GM21723 (cell line): ENCODE results near the gene MRPL41.
"Not testable (repeated sequence)": the region's sequence is repeated elsewhere in the genome, so short reads cannot be mapped to it uniquely, and the experiment has no call there.

Experiments
- ATAC-seq: cut with Tn5 transposase; IDR thresholded peaks from one replicate; pipeline ENCODE4 v1.9.1; 2021; ENCODE audit warnings: mild to moderate bottlenecking, moderate library complexity; ENCODE audit not compliant: unreplicated experiment

Gene MRPL41

DNA sequence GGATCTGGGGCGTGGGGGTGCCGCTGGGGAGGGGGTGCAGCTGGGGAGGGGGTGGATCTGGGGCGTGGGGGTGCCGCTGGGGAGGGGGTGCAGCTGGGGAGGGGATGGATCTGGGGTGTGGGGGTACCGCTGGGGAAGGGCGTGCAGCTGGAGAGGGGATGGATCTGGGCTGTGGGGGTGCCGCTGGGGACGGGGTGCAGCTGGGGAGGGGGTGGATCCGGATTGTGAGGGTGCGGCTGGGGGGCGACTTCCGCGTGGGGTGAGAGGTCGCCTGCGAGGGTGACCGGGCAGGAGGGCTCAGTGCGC is 768 bp upstream of the MRPL41 start:
- not testable (repeated sequence) for ATAC-seq

DNA sequence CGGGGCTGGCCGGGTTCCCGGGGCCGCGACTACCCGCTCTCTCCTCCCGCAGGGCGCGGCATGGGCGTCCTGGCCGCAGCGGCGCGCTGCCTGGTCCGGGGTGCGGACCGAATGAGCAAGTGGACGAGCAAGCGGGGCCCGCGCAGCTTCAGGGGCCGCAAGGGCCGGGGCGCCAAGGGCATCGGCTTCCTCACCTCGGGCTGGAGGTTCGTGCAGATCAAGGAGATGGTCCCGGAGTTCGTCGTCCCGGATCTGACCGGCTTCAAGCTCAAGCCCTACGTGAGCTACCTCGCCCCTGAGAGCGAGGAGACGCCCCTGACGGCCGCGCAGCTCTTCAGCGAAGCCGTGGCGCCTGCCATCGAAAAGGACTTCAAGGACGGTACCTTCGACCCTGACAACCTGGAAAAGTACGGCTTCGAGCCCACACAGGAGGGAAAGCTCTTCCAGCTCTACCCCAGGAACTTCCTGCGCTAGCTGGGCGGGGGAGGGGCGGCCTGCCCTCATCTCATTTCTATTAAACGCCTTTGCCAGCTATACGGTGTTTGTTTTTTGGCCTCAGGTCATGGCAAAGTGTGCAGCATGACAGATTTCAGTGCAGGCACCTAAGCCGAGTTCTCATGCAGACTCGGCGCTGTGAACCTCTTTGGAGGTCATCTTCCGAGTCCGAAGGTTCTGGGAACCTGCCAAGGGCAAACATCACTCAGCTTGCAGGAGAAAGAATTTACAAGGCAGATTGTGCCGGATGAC is 516 bp downstream of the MRPL41 start:
- peak; percentile 23 for ATAC-seq

DNA sequence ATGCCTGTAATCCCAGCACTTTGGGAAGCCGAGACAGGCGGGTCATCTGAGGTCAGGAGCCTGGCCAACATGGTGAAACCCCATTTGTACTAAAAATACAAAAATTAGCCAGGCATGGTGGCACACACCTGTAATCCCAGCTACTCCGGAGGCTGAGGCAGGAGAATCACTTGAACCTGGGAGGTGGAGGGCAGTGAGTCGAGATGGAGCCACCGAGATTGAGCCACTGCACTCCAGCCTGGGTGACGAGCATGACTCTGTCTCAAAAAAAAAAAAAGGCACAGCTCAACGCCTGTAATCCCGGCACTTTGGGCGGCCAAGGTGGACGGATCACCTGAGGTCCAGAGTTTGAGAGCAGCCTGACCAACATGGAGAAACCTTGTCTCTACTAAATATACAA is 2.0 kb downstream of the MRPL41 start:
- not testable (repeated sequence) for ATAC-seq

DNA sequence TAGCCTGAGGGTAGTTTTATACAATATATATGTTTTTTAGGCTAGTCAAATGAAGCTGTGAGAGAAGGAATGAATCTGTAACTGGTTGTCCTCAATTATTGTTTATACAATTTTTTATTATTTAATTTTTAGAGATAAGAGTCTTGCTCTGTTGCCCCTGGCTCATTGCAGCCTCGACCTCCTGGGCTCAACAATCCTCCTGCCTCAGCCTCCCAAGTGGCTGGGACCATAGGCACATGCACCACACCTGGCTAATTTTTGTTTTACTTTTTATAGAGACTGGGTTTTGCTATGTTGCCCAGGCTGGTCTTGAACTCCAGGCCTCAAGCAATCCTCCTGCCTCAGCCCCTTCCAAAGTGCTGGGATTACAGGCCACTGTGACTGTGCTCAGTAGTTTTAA is 2.7 kb downstream of the MRPL41 start:
- no peak for ATAC-seq

GRCh38 chr9:137555179-137555578 is 3.5 kb downstream of the MRPL41 start:
- no peak for ATAC-seq

GRCh38 chr9:137556069-137556838 is 4.6 kb downstream of the MRPL41 start:
- no peak for ATAC-seq

- no peak for ATAC-seq
These were observed 6.4 kb downstream of the MRPL41 start for GRCh38 chr9:137558127-137558526.

DNA sequence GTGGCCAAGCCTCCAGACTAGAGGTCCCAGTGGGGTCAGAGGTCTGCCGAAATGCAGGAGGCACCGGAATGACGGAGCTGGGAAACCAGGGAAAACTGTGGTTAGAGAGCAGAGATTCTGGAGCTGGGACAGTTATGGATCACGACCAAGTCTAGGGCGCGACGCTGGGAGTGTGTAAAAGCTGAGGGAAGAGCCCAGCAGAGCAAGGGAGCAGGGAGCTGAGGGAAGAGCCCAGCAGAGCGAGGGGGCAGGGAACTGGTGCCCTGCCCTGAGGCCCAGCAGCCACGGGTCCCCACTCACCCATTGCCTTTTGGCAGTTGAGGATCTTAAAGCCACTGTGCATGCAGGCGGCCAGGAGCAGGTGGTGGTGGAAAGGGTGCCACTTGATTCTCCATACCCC is 12.5 kb downstream of the MRPL41 start:
- ATAC-seq, result no peak

- no peak for ATAC-seq
These were observed 13.2 kb downstream of the MRPL41 start for GRCh38 chr9:137564817-137565411.

DNA sequence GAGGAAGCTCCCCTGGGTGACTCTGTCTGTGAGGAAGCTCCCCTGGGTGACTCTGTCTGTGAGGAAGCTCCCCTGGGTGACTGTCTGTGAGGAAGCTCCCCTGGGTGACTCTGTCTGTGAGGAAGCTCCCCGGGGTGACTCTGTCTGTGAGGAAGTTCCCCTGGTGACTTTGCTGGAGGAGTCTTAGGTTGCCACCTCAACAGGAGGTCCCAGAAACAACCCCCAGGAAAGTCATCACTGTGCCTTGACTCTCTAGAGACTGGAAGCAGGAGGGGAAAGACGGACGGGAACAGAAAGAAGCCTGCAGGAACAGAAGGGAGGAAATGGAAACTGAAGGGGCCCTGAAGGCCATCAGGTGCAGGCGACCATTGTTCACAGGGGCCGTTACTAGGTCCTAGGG is 16.8 kb downstream of the MRPL41 start:
- not testable (repeated sequence) for ATAC-seq

DNA sequence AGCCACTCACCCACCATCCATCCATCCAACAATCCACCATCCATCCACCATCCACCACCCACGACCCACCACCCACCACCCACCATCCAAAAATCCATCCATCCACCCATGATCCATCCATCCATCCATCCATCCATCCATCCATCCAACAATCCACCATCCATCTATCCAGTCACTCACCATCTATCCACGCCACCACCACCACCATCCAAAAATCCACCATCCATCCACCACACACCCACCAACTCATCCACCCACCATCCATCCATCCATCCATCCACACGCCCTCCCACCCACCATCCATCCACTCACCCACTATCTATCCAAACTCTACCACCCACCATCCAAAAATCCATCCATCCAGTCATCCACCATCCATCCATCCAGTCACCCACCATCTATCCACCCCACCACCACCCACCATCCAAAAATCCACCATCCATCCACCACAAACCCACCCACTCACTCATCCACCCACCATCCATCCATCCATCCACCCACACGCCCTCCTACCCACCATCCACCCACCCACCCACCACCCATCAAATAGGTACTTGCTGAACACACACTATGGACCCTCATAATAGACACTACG is 18.0 kb downstream of the MRPL41 start:
- no peak for ATAC-seq

GRCh38 chr9:137570566-137570965 is 18.9 kb downstream of the MRPL41 start:
- no peak for ATAC-seq

DNA sequence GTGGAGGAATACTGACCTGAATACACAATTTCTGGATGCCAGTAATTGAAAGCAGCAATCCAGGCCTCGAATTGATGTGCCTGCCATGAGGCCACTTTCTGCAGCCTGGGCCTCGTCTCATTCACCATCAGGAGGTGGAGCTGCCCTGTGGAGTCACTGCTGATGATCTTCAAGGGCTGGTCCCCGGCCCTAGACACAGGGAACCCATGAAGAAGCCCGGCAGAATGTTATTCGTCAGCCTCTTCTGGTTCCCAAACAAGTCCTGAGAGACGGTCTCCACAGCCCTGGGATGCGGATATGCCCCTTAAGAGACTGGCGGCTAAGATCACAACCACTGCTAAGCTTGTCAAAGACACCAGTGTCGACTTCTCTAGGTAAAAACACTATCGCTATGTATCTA is 22.5 kb downstream of the MRPL41 start:
- ATAC-seq, result no peak

DNA sequence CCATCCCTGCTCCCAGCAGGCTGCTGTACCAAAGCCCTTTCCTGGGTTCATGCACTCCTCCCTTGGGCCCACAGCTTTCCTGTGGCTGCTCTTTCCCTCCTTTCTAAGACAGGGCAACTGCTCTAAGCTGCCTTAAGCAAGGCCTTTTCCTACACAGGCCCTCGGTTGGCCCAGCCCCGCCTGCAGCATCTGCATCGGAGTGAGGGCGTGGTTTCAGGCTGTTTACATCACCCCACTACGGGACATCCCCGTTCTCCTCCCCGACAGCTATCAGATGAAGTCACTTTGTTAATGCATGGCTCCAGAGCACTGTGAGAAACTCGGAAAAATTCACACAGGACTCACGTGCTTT is 23.7 kb downstream of the MRPL41 start:
- no peak for ATAC-seq

DNA sequence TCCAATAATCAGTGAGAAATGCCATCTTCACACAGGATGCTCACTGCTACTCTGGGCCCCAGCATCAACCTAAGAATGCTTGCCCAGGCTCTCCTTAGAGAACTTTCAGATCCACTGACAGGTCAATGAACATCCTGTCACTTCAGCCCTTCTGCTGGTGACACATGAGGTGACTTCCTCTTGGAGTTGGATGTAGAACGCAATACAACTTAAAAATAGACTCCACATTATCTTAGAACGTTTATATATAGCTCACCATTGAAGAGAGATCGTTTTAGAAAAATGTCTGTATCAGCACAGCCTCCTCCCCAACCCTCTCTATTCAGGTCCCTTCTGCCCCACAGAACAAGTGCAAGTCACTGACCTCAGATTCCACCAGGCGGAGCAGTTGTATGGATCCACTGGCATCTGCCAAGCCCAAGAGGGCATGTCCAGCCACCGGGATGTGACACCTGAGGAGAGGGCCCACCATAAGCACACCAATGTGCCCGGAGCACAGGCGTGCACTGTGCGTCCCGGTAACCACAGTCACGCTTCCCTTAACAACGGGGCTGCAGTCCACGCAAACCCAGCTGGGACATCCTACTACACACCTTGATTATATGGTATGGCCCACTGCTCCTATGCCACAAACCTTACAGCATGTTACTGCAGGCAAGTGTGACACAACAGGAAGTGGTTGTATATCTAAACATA is 24.2 kb downstream of the MRPL41 start:
- no peak for ATAC-seq

GRCh38 chr9:137578518-137579258 is 27.0 kb downstream of the MRPL41 start, which contains the start of gene DPH7:
Gene DPH7, minus strand, starts transcription at chr9:137578925. Its CDS starts 148 bp downstream, at chr9:137578777.
- peak; percentile 89 for ATAC-seq

DNA sequence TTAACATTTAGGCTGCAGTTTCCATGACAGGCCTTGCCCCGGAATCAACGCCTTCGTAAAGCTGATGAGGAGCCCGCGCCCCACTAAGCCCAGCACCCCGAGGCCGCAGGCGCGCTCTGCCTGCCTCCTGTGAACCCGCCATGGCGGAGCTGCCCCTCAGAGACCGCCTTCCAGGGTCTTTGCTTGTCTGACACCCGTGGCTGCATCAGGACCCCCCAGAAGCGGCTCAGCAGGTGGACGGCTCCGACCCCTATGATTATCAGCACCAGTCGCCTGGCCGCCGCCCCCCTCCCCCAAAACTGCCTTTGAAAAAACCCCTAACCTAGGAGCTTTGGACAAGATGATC is 27.6 kb downstream of the MRPL41 start:
- no peak for ATAC-seq

DNA sequence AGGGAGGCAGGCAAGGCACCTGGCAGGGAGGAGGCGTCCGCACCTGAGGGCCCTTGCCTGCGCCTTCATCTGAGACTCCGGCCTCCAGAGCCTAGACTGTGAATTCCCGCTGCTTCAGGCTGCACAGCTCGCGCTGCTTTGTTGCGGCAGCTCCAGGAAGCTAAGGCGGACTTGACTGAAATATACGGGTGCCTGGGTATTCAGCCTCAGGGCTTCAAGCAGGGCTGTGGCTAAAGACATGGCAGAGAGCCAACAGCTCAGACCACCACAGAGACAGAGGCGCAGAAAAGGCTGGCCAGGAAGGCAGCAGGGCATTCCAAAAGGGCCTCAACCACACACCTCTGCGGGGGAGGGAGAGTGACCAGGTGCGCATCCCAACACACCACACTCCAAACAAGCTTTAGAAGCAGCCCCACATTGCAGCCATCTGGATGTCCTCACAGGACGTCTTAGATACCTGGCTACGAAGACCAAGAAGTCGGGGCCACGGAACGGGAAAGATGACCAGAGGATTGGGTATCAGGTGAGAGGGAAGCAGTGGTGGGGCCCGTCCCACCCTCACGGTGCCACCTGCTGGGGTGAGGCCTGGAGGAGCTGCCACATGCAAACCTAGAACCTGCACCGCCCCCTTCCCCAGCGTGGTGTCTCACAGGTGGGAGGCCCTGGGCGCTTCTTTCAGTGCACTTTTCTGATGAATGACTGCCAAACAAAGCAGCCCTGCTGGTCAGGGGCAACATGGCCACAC is 28.7 kb downstream of the MRPL41 start:
- no peak for ATAC-seq

DNA sequence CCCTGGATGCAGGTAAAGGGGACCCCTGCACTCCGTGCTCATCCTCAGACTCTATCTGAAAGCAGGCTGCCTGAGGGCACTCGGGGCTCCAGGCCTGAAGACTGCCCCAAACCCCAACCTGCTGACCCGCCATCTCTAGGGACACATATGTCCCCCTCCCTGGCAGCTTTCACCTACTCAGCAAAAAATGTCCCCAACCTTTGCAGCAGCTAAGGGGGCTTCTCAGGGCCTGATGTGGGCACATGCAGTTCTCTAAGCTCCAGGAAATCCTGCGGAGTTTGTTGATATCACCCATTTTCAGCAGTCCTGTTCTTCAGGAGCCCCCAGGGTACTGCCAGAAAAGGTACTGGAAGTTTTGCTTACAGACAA is 29.3 kb downstream of the MRPL41 start:
- no peak for ATAC-seq
